HG02798 (cell line): ENCODE results near the gene FNDC3B.
A peak's percentile ranks its signal among the peaks of the same experiment; 100 is the strongest.

ENCODE experiments used
- ATAC-seq: cut with Tn5 transposase; IDR thresholded peaks from one replicate; pipeline ENCODE4 v1.9.1; 2021; ENCODE audit warnings: mild to moderate bottlenecking; ENCODE audit not compliant: unreplicated experiment, poor library complexity

Gene FNDC3B

GRCh38 chr3:172201870-172202236 lies 162.5 kb downstream of the FNDC3B start:
- ATAC-seq, result no peak

- no peak for ATAC-seq
Measured at GRCh38 chr3:172202797-172203196, 163.4 kb downstream of the FNDC3B start.

GRCh38 chr3:172203522-172204258 lies 164.3 kb downstream of the FNDC3B start:
- no peak for ATAC-seq

- ATAC-seq, result no peak
Measured at GRCh38 chr3:172204716-172205115, 165.3 kb downstream of the FNDC3B start.

- ATAC-seq, result no peak
Measured at GRCh38 chr3:172208586-172209332, 169.4 kb downstream of the FNDC3B start.

GRCh38 chr3:172209333-172210321 lies 170.2 kb downstream of the FNDC3B start:
- no peak for ATAC-seq

- ATAC-seq, result no peak
Measured at GRCh38 chr3:172210355-172210754, 171.0 kb downstream of the FNDC3B start.

- no peak for ATAC-seq
Measured at GRCh38 chr3:172211123-172211522, 171.7 kb downstream of the FNDC3B start.

GRCh38 chr3:172213200-172213599 lies 173.8 kb downstream of the FNDC3B start:
- ATAC-seq, result peak; percentile 48

GRCh38 chr3:172213904-172214303 lies 174.5 kb downstream of the FNDC3B start:
- ATAC-seq, result no peak

GRCh38 chr3:172216267-172216666 lies 176.9 kb downstream of the FNDC3B start:
- ATAC-seq, result no peak

GRCh38 chr3:172216911-172217310 lies 177.5 kb downstream of the FNDC3B start:
- no peak for ATAC-seq

GRCh38 chr3:172217877-172218276 lies 178.5 kb downstream of the FNDC3B start:
- ATAC-seq, result no peak

GRCh38 chr3:172218350-172219323 lies 179.3 kb downstream of the FNDC3B start:
- no peak for ATAC-seq

- no peak for ATAC-seq
Measured at GRCh38 chr3:172219750-172220149, 180.4 kb downstream of the FNDC3B start.

GRCh38 chr3:172221547-172221946 lies 182.2 kb downstream of the FNDC3B start:
- no peak for ATAC-seq

GRCh38 chr3:172222478-172223071 lies 183.2 kb downstream of the FNDC3B start:
- no peak for ATAC-seq

GRCh38 chr3:172223870-172224269 lies 184.5 kb downstream of the FNDC3B start:
- ATAC-seq, result no peak

GRCh38 chr3:172224560-172225214 lies 185.3 kb downstream of the FNDC3B start:
- ATAC-seq, result no peak
